ENCODE results near the gene RTF1. TPM values are rescaled to one million over a fixed set of nuclear protein-coding genes. Genes with fewer than 3 reads are reported as not detected.
A peak's percentile ranks its signal among the peaks of the same experiment; 100 is the strongest.
"Not testable (repeated sequence)": the region's sequence is repeated elsewhere in the genome, so short reads cannot be mapped to it uniquely, and the experiment has no call there.

Gene RTF1
- total RNA-seq, 2 donors from 2014 or later, result 26.3 to 29.4 TPM

GRCh38 chr15:41424809-41425208 is 7.9 kb downstream of the RTF1 start:
- ATAC-seq, result no peak
- H3K27ac Mint-ChIP-seq, result peak overlapping the region in 1 of 2 donors; percentile 82
- DNase-seq (ENCODE audit: low spot score in 2 of 2), result peak in 1 of 2 donors; percentile 2
- peaks cover 0 to 5% of the 10 kb centered on the region in 2 donors for H3K9me3 Mint-ChIP-seq
- peaks cover 0 to 4% of the 10 kb centered on the region in 2 donors for H3K36me3 Mint-ChIP-seq

- ATAC-seq; H3K9me3 Mint-ChIP-seq; H3K36me3 Mint-ChIP-seq; H3K27ac Mint-ChIP-seq; DNase-seq (ENCODE audit: low spot score in 2 of 2): not testable (repeated sequence)
Observed at GRCh38 chr15:41425907-41426306, 9.0 kb downstream of the RTF1 start.

GRCh38 chr15:41429003-41429890 is 12.4 kb downstream of the RTF1 start:
- Mint-ChIP-seq H3K27ac (peak overlapping the region; percentile 63 to 77), H3K9me3 (peaks cover 0 to 5% of the 10 kb centered on the region in 2 donors), H3K36me3 (peaks cover 0 to 4% of the 10 kb centered on the region in 2 donors)
- ATAC-seq, result peak; percentile 87 to 93
- DNase-seq (ENCODE audit: low spot score in 2 of 2), result no peak

GRCh38 chr15:41435037-41435786 is 18.3 kb downstream of the RTF1 start:
- Mint-ChIP-seq H3K27ac (no peak overlapping the region), H3K36me3 (no peaks in the 10 kb centered on the region), H3K9me3 (no peaks in the 10 kb centered on the region)
- DNase-seq (ENCODE audit: low spot score in 2 of 2) (no peak), ATAC-seq (no peak)

- Mint-ChIP-seq H3K36me3 (peaks cover 0 to 8% of the 10 kb centered on the region in 2 donors), H3K9me3 (no peaks in the 10 kb centered on the region), H3K27ac (peak overlapping the region in 1 of 2 donors; percentile 61)
- DNase-seq (ENCODE audit: low spot score in 2 of 2), result no peak
- ATAC-seq, result no peak
Observed at GRCh38 chr15:41437448-41437847, 20.6 kb downstream of the RTF1 start.

- Mint-ChIP-seq H3K9me3 (no peaks in the 10 kb centered on the region), H3K27ac (peak overlapping the region in 1 of 2 donors; percentile 61), H3K36me3 (peaks cover 0 to 8% of the 10 kb centered on the region in 2 donors)
- ATAC-seq (no peak), DNase-seq (ENCODE audit: low spot score in 2 of 2) (no peak)
Observed at GRCh38 chr15:41438206-41438605, 21.3 kb downstream of the RTF1 start.

GRCh38 chr15:41438745-41439144 is 21.9 kb downstream of the RTF1 start:
- ATAC-seq; DNase-seq (ENCODE audit: low spot score in 2 of 2); H3K36me3 Mint-ChIP-seq; H3K9me3 Mint-ChIP-seq: not testable (repeated sequence)
- H3K27ac Mint-ChIP-seq, result peak overlapping the region in 1 of 2 donors; percentile 61

- DNase-seq (ENCODE audit: low spot score in 2 of 2) (no peak), ATAC-seq (no peak)
- Mint-ChIP-seq H3K27ac (no peak overlapping the region), H3K9me3 (no peaks in the 10 kb centered on the region), H3K36me3 (peaks cover 0 to 8% of the 10 kb centered on the region in 2 donors)
Observed at GRCh38 chr15:41443275-41443674, 26.4 kb downstream of the RTF1 start.

GRCh38 chr15:41445399-41445798 is 28.5 kb downstream of the RTF1 start:
- ATAC-seq (no peak), DNase-seq (ENCODE audit: low spot score in 2 of 2) (no peak)
- Mint-ChIP-seq H3K27ac (no peak overlapping the region), H3K9me3 (no peaks in the 10 kb centered on the region), H3K36me3 (peaks cover 0 to 8% of the 10 kb centered on the region in 2 donors)

GRCh38 chr15:41462084-41462795 is 45.3 kb downstream of the RTF1 start:
- peak overlapping the region in 1 of 2 donors; percentile 81 for H3K27ac Mint-ChIP-seq
- DNase-seq (ENCODE audit: low spot score in 2 of 2) (no peak), ATAC-seq (no peak)
- H3K9me3 Mint-ChIP-seq, result no peaks in the 10 kb centered on the region
- H3K36me3 Mint-ChIP-seq, result no peaks in the 10 kb centered on the region

- no peaks in the 10 kb centered on the region for H3K9me3 Mint-ChIP-seq
- no peak overlapping the region for H3K27ac Mint-ChIP-seq
- ATAC-seq, result no peak
- DNase-seq (ENCODE audit: low spot score in 2 of 2), result no peak
- H3K36me3 Mint-ChIP-seq, result peaks cover 0 to 2% of the 10 kb centered on the region in 2 donors
Observed at GRCh38 chr15:41464889-41465580, 48.1 kb downstream of the RTF1 start.

- H3K27ac Mint-ChIP-seq, result no peak overlapping the region
- no peaks in the 10 kb centered on the region for H3K9me3 Mint-ChIP-seq
- peaks cover 2 to 5% of the 10 kb centered on the region in 2 donors for H3K36me3 Mint-ChIP-seq
- DNase-seq (ENCODE audit: low spot score in 2 of 2), result peak in 1 of 2 donors; percentile 41
- ATAC-seq, result peak; percentile 63 to 66
Observed at GRCh38 chr15:41465822-41466421, 49.0 kb downstream of the RTF1 start.

- Mint-ChIP-seq H3K9me3 (no peaks in the 10 kb centered on the region), H3K27ac (no peak overlapping the region), H3K36me3 (peaks cover 5% of the 10 kb centered on the region in 2 donors)
- DNase-seq (ENCODE audit: low spot score in 2 of 2) (no peak), ATAC-seq (no peak)
Observed at GRCh38 chr15:41466711-41467110, 49.8 kb downstream of the RTF1 start.

- not testable (repeated sequence) for H3K9me3 Mint-ChIP-seq; DNase-seq (ENCODE audit: low spot score in 2 of 2); H3K36me3 Mint-ChIP-seq; ATAC-seq
- H3K27ac Mint-ChIP-seq, result peak overlapping the region in 1 of 2 donors; percentile 19
Observed at GRCh38 chr15:41469644-41470043, 52.7 kb downstream of the RTF1 start.

- peaks cover 10 to 14% of the 10 kb centered on the region in 2 donors for H3K36me3 Mint-ChIP-seq
- no peaks in the 10 kb centered on the region for H3K9me3 Mint-ChIP-seq
- peak overlapping the region in 1 of 2 donors; percentile 29 for H3K27ac Mint-ChIP-seq
- ATAC-seq (no peak), DNase-seq (ENCODE audit: low spot score in 2 of 2) (no peak)
Observed at GRCh38 chr15:41473418-41473817, 56.5 kb downstream of the RTF1 start.

GRCh38 chr15:41474436-41474835 is 57.5 kb downstream of the RTF1 start:
- DNase-seq (ENCODE audit: low spot score in 2 of 2) (no peak), ATAC-seq (no peak)
- H3K27ac Mint-ChIP-seq, result peak overlapping the region in 1 of 2 donors; percentile 72
- H3K9me3 Mint-ChIP-seq, result no peaks in the 10 kb centered on the region
- H3K36me3 Mint-ChIP-seq, result peaks cover 14 to 17% of the 10 kb centered on the region in 2 donors
